HEK293 (cell line): ENCODE data around the gene ZNF397.

ENCODE experiments used
- GFI1B ChIP-seq: fragments of 450-650 bp; formaldehyde crosslinking; IDR thresholded peaks from 2 replicates; pipeline ENCODE4 v1.5.1; 2016; ENCODE audit warnings: missing biosample characterization, missing genetic modification characterization
- GLI2 ChIP-seq: fragments of 450-650 bp; formaldehyde crosslinking; IDR thresholded peaks from 2 replicates; pipeline ENCODE4; 2017; ENCODE audit warnings: missing biosample characterization, missing genetic modification characterization, low read depth, borderline replicate concordance
- KLF7 ChIP-seq: fragments of 450-650 bp; formaldehyde crosslinking; IDR thresholded peaks from 2 replicates; pipeline ENCODE4 v1.5.1; 2016; ENCODE audit warnings: missing biosample characterization, missing genetic modification characterization, borderline replicate concordance
- KLF8 ChIP-seq: fragments of 450-650 bp; formaldehyde crosslinking; IDR thresholded peaks from 2 replicates; pipeline ENCODE4 v1.5.1; 2016; ENCODE audit warnings: missing biosample characterization, missing genetic modification characterization
- OSR2 ChIP-seq: fragments of 450-650 bp; formaldehyde crosslinking; IDR thresholded peaks from 2 replicates; pipeline ENCODE4 v1.5.1; 2016; ENCODE audit warnings: missing biosample characterization, missing genetic modification characterization
- ZBTB20 ChIP-seq: fragments of 450-650 bp; formaldehyde crosslinking; IDR thresholded peaks from 2 replicates; pipeline ENCODE4 v1.5.1; 2016; ENCODE audit warnings: missing biosample characterization, missing genetic modification characterization
- ZBTB6 ChIP-seq: fragments of 450-650 bp; formaldehyde crosslinking; IDR thresholded peaks from 2 replicates; pipeline ENCODE4 v1.5.1; 2017; ENCODE audit warnings: missing biosample characterization, missing genetic modification characterization
- ZFP37 ChIP-seq: fragments of 450-650 bp; formaldehyde crosslinking; IDR thresholded peaks from 2 replicates; pipeline ENCODE4 v1.5.1; 2016; ENCODE audit warnings: missing biosample characterization, missing genetic modification characterization
- ZNF138 ChIP-seq: fragments of 450-650 bp; formaldehyde crosslinking; IDR thresholded peaks from 2 replicates; pipeline ENCODE4 v1.5.1; 2016; ENCODE audit warnings: missing biosample characterization, missing genetic modification characterization, borderline replicate concordance
- ZNF18 ChIP-seq: fragments of 450-650 bp; formaldehyde crosslinking; IDR thresholded peaks from 2 replicates; pipeline ENCODE4 v1.5.1; 2016; ENCODE audit warnings: missing biosample characterization, missing genetic modification characterization
- ZNF211 ChIP-seq: fragments of 450-650 bp; formaldehyde crosslinking; IDR thresholded peaks from 2 replicates; pipeline ENCODE4 v1.5.1; 2016; ENCODE audit warnings: low read depth, missing biosample characterization, missing genetic modification characterization
- ZNF341 ChIP-seq: fragments of 450-650 bp; formaldehyde crosslinking; IDR thresholded peaks from 2 replicates; pipeline ENCODE4; 2016; ENCODE audit warnings: low read depth, missing biosample characterization, missing genetic modification characterization
- ZNF350 ChIP-seq: fragments of 450-650 bp; formaldehyde crosslinking; IDR thresholded peaks from 2 replicates; pipeline ENCODE4 v1.5.0; 2017; ENCODE audit warnings: missing biosample characterization, mild to moderate bottlenecking, missing genetic modification characterization
- ZNF518A ChIP-seq: fragments of 450-650 bp; formaldehyde crosslinking; conservative IDR thresholded peaks from 2 replicates; pipeline ENCODE4 v1.5.1; 2016; ENCODE audit warnings: low read depth, missing biosample characterization, missing genetic modification characterization
- ZNF529 ChIP-seq: fragments of 450-650 bp; formaldehyde crosslinking; IDR thresholded peaks from 2 replicates; pipeline ENCODE4 v1.5.1; 2017; ENCODE audit warnings: missing genetic modification characterization, missing biosample characterization; ENCODE audit not compliant: insufficient replicate concordance
- ZNF549 ChIP-seq: fragments of 450-650 bp; IDR thresholded peaks from 2 replicates; pipeline ENCODE4 v1.5.1; 2018; ENCODE audit warnings: missing biosample characterization, missing genetic modification characterization, mild to moderate bottlenecking, inconsistent platforms, moderate library complexity
- ZNF645 ChIP-seq: fragments of 450-650 bp; formaldehyde crosslinking; IDR thresholded peaks from 2 replicates; pipeline ENCODE4; 2016; ENCODE audit warnings: missing biosample characterization, missing genetic modification characterization
- ZNF768 ChIP-seq: fragments of 450-650 bp; formaldehyde crosslinking; IDR thresholded peaks from 2 replicates; pipeline ENCODE4 v1.5.1; 2018; ENCODE audit warnings: missing biosample characterization, mild to moderate bottlenecking, missing genetic modification characterization
- ZNF791 ChIP-seq: fragments of 450-650 bp; formaldehyde crosslinking; IDR thresholded peaks from 2 replicates; pipeline ENCODE4 v1.5.1; 2016; ENCODE audit warnings: missing biosample characterization, missing genetic modification characterization
- TF ChIP-seq, protein P1 (sequence below): fragments of 450-650 bp; formaldehyde crosslinking; IDR thresholded peaks from 2 replicates; pipeline ENCODE4 v1.5.1; 2016; ENCODE audit warnings: missing biosample characterization, missing genetic modification characterization
- TF ChIP-seq, protein P2 (sequence below): fragments of 450-650 bp; formaldehyde crosslinking; IDR thresholded peaks from 2 replicates; pipeline ENCODE4 v1.5.1; 2017; ENCODE audit warnings: missing biosample characterization, missing genetic modification characterization
- TF ChIP-seq, protein P3 (sequence below): fragments of 450-650 bp; formaldehyde crosslinking; IDR thresholded peaks from 2 replicates; pipeline ENCODE4 v1.5.1; 2016; ENCODE audit warnings: missing biosample characterization, missing genetic modification characterization

Gene ZNF397

DNA sequence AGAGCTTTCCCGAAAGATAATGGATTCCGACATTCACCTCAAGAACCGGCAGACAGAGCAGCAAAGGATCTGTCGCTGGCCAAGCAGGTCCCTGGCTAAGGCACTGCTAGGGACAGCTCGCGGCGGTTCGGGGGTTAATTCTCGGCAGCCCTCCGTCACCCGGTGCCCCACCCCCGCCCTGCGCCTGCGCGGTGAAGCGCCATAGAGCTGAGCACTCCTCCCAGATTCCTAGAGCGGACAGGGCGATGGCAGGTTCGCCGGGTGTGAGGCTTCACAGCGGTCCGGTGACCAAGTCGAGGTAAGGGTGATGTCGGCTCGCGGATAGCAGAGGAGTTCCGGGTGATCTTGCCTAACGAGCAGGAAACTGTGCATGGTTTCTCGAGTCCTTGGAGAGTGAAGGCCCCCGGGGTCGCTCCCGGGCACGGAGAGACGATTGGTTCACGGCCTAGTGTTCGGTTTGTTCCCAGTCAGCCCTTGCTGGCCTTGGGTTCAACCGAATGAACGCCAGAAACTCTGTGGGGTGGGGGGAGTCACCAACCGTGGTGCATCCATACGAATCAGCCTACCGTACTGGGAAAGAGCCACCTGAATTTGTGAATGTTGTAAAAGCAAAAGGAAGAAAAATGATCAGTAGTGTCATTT is 49.4 kb downstream of the ZNF397 start, which contains the start of gene ZSCAN30 (continued):
- no peak for TF ChIP-seq ZNF211 (tag by site-specific recombination)
- peak; percentile 58 for TF ChIP-seq ZNF518A (tag by site-specific recombination)
- TF ChIP-seq GFI1B (tag by site-specific recombination) = no peak; the same call in 1 of the 2 replicates
- TF ChIP-seq ZNF350 (tag by site-specific recombination) = no peak; the same call in 1 of the 2 replicates
- TF ChIP-seq KLF8 (tag by site-specific recombination) = peak; percentile 91
- peak; percentile 96 for TF ChIP-seq ZFP37 (tag by site-specific recombination)
- TF ChIP-seq KLF7 (tag by site-specific recombination) = peak; percentile 92
- TF ChIP-seq OSR2 (tag by site-specific recombination) = no peak
- TF ChIP-seq, protein P1, sequence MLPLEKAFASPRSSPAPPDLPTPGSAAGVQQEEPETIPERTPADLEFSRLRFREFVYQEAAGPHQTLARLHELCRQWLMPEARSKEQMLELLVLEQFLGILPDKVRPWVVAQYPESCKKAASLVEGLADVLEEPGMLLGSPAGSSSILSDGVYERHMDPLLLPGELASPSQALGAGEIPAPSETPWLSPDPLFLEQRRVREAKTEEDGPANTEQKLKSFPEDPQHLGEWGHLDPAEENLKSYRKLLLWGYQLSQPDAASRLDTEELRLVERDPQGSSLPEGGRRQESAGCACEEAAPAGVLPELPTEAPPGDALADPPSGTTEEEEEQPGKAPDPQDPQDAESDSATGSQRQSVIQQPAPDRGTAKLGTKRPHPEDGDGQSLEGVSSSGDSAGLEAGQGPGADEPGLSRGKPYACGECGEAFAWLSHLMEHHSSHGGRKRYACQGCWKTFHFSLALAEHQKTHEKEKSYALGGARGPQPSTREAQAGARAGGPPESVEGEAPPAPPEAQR (tag by site-specific recombination) = no peak; the same call in 1 of the 2 replicates
- TF ChIP-seq ZNF341 = 0 out of 2 replicates have a peak, but pooled peaks have one; percentile 12
- TF ChIP-seq ZNF138 (tag by site-specific recombination) = no peak
- no peak for TF ChIP-seq GLI2 (tag by site-specific recombination)
- TF ChIP-seq ZBTB20 = peak; percentile 43; the same call in 1 of the 2 replicates
- TF ChIP-seq, protein P2, sequence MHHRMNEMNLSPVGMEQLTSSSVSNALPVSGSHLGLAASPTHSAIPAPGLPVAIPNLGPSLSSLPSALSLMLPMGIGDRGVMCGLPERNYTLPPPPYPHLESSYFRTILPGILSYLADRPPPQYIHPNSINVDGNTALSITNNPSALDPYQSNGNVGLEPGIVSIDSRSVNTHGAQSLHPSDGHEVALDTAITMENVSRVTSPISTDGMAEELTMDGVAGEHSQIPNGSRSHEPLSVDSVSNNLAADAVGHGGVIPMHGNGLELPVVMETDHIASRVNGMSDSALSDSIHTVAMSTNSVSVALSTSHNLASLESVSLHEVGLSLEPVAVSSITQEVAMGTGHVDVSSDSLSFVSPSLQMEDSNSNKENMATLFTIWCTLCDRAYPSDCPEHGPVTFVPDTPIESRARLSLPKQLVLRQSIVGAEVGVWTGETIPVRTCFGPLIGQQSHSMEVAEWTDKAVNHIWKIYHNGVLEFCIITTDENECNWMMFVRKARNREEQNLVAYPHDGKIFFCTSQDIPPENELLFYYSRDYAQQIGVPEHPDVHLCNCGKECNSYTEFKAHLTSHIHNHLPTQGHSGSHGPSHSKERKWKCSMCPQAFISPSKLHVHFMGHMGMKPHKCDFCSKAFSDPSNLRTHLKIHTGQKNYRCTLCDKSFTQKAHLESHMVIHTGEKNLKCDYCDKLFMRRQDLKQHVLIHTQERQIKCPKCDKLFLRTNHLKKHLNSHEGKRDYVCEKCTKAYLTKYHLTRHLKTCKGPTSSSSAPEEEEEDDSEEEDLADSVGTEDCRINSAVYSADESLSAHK (tag by site-specific recombination) = peak; percentile 52; the same call in 1 of the 2 replicates
- TF ChIP-seq ZNF549 (tag by site-specific recombination) = no peak
- no peak for TF ChIP-seq ZNF791
- 0 out of 2 replicates have a peak, but pooled peaks have one; percentile 28 for TF ChIP-seq ZNF18 (tag by site-specific recombination)
- TF ChIP-seq ZNF768 = no peak
- TF ChIP-seq ZBTB6 (tag by site-specific recombination) = no peak
- no peak for TF ChIP-seq ZNF645 (tag by site-specific recombination)
- no peak for TF ChIP-seq ZNF529
- TF ChIP-seq, protein P3, sequence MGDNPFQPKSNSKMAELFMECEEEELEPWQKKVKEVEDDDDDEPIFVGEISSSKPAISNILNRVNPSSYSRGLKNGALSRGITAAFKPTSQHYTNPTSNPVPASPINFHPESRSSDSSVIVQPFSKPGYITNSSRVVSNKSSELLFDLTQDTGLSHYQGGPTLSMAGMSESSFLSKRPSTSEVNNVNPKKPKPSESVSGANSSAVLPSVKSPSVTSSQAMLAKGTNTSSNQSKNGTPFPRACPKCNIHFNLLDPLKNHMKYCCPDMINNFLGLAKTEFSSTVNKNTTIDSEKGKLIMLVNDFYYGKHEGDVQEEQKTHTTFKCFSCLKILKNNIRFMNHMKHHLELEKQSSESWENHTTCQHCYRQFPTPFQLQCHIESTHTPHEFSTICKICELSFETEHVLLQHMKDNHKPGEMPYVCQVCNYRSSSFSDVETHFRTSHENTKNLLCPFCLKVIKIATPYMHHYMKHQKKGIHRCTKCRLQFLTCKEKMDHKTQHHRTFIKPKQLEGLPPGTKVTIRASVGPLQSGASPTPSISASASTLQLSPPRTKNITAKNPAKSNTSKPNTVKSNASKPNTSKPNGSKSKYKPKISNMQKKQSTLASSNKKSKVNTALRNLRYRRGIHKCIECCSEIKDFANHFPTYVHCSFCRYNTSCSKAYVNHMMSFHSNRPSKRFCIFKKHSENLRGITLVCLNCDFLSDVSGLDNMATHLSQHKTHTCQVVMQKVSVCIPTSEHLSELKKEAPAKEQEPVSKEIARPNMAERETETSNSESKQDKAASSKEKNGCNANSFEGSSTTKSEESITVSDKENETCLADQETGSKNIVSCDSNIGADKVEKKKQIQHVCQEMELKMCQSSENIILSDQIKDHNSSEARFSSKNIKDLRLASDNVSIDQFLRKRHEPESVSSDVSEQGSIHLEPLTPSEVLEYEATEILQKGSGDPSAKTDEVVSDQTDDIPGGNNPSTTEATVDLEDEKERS (tag by site-specific recombination) = peak; percentile 33; the same call in 1 of the 2 replicates
